IMR-90 (cell line): ENCODE measurements around the gene AKAP7. TPM values are rescaled to one million over a fixed set of nuclear protein-coding genes. Genes with fewer than 3 reads are reported as not detected.

Experiments used
- ATAC-seq: fragments of 200-7000 bp; cut with Tn5 transposase; 2 replicates; pipeline ENCODE4 v1.9.1; 2020; ENCODE audit warnings: low read depth, mild to moderate bottlenecking, moderate library complexity
- BruUV-seq: library from RNA; stranded (reverse); fragments of 400-500 nt; replicated peaks from 2 replicates; lab custom pipeline; 2021; lab: Mats Ljungman, UMichigan
- CTCF ChIA-PET: fragments of 300-600 bp; formaldehyde crosslinking; extraction: SDS; loops from one replicate; lab custom pipeline; 2021; ENCODE audit warnings: antibody characterized with exemption; lab: Yijun Ruan, JAX
- POLR2A ChIA-PET: fragments of 300-600 bp; sonication (Branson Sonifier 250); formaldehyde crosslinking; loops from one replicate; lab custom pipeline; 2022; ENCODE audit warnings: antibody characterized with exemption; ENCODE audit not compliant: unreplicated experiment; lab: Charles Lee
- DNase-seq: peaks from one replicate; pipeline ENCODE4 v3.0.0; 2013
- H2AFZ ChIP-seq: replicated peaks from 2 replicates; pipeline ENCODE3; 2013; ENCODE audit warnings: low read length, mild to moderate bottlenecking; ENCODE audit not compliant: poor library complexity
- H2AK5ac ChIP-seq: 2 replicates; pipeline ENCODE4 v1.6.1; 2013; ENCODE audit warnings: low read depth, low read length, inconsistent platforms
- H2AK9ac ChIP-seq: replicated peaks from 2 replicates; pipeline ENCODE3; 2013; ENCODE audit warnings: mild to moderate bottlenecking, low read depth, low read length, moderate library complexity; ENCODE audit not compliant: poor library complexity
- H2BK120ac ChIP-seq: 2 replicates; pipeline ENCODE4 v1.6.1; 2013; ENCODE audit warnings: low read depth, low read length, inconsistent platforms
- H2BK15ac ChIP-seq: 3 replicates; pipeline ENCODE4 v1.6.1; 2013; ENCODE audit warnings: low read depth, low read length, inconsistent platforms
- H2BK20ac ChIP-seq: 2 replicates; pipeline ENCODE4 v1.6.1; 2013; ENCODE audit warnings: low read depth, mild to moderate bottlenecking, inconsistent platforms, low read length, moderate library complexity
- H2BK5ac ChIP-seq: 2 replicates; pipeline ENCODE4 v1.6.1; 2013; ENCODE audit warnings: mild to moderate bottlenecking, low read depth, low read length, inconsistent platforms; ENCODE audit not compliant: poor library complexity, severe bottlenecking
- H3K14ac ChIP-seq: replicated peaks from 2 replicates; pipeline ENCODE4 v1.6.1; 2013; ENCODE audit warnings: low read depth, low read length, inconsistent platforms
- H3K18ac ChIP-seq: 2 replicates; pipeline ENCODE4 v1.6.1; 2013; ENCODE audit warnings: low read depth, low read length, control low read depth
- H3K23ac ChIP-seq: 2 replicates; pipeline ENCODE4 v1.6.1; 2013; ENCODE audit warnings: low read depth, low read length, inconsistent platforms
- H3K27ac ChIP-seq: 2 replicates; pipeline ENCODE4 v1.5.1; 2013; ENCODE audit warnings: mild to moderate bottlenecking, control low read depth, low read length; ENCODE audit not compliant: insufficient read depth
- H3K27me3 ChIP-seq: 2 replicates; pipeline ENCODE4 v1.6.1; 2013; ENCODE audit warnings: low read length; ENCODE audit not compliant: control insufficient read depth, insufficient read depth
- H3K36me3 ChIP-seq: 2 replicates; pipeline ENCODE4 v1.6.1; 2013; ENCODE audit warnings: low read length, mixed read lengths; ENCODE audit not compliant: control insufficient read depth, insufficient read depth
- H3K4ac ChIP-seq: 2 replicates; pipeline ENCODE4 v1.6.1; 2013; ENCODE audit warnings: low read depth, low read length, inconsistent platforms
- H3K4me1 ChIP-seq: 2 replicates; pipeline ENCODE4 v1.6.1; 2013; ENCODE audit warnings: low read length, mixed read lengths; ENCODE audit not compliant: control insufficient read depth, insufficient read depth
- H3K4me2 ChIP-seq: 2 replicates; pipeline ENCODE4 v1.6.1; 2013; ENCODE audit warnings: low read depth, mild to moderate bottlenecking, control low read depth, low read length, moderate library complexity
- H3K4me3 ChIP-seq: 2 replicates; pipeline ENCODE4 v1.5.1; 2013; ENCODE audit warnings: low read depth, mild to moderate bottlenecking, control low read depth, low read length, moderate library complexity; ENCODE audit not compliant: insufficient read depth
- H3K56ac ChIP-seq: 2 replicates; pipeline ENCODE4 v1.6.1; 2013; ENCODE audit warnings: low read length, inconsistent platforms; ENCODE audit not compliant: insufficient read depth; ENCODE audit errors: extremely low read depth
- H3K79me1 ChIP-seq, 2 experiments: 2 replicates each; pipeline ENCODE4 v1.6.1; 2013; ENCODE audit warnings: low read length in 2 of 2, inconsistent platforms in 1 of 2, low read depth in 1 of 2
- H3K9ac ChIP-seq: 2 replicates; pipeline ENCODE4 v1.6.1; 2013; ENCODE audit warnings: low read depth, low read length, control low read depth
- H3K9me1 ChIP-seq: 2 replicates; pipeline ENCODE4 v1.6.1; 2013; ENCODE audit warnings: low read length, inconsistent platforms; ENCODE audit not compliant: insufficient read depth
- H3K9me3 ChIP-seq: 2 replicates; pipeline ENCODE4 v1.6.1; 2013; ENCODE audit warnings: low read length; ENCODE audit not compliant: control insufficient read depth, insufficient read depth
- H4K20me1 ChIP-seq: 2 replicates; pipeline ENCODE4 v1.6.1; 2013; ENCODE audit warnings: low read length, inconsistent platforms; ENCODE audit not compliant: insufficient read depth
- H4K5ac ChIP-seq: 2 replicates; pipeline ENCODE4 v1.6.1; 2013; ENCODE audit warnings: mild to moderate bottlenecking, low read depth, low read length, control low read depth
- H4K8ac ChIP-seq, 2 experiments: 2 replicates each; pipeline ENCODE4 v1.6.1; 2013; ENCODE audit warnings: low read depth in 2 of 2, low read length in 2 of 2, control low read depth in 1 of 2, inconsistent platforms in 1 of 2
- H4K91ac ChIP-seq: 2 replicates; pipeline ENCODE4 v1.6.1; 2013; ENCODE audit warnings: low read depth, low read length, inconsistent platforms; ENCODE audit not compliant: insufficient read depth
- CEBPB ChIP-seq: IDR thresholded peaks from 2 replicates; pipeline ENCODE4 v1.6.1; 2012; ENCODE audit warnings: low read depth, low read length, improper control_type of control experiment
- CHD1 ChIP-seq: IDR thresholded peaks from 2 replicates; pipeline ENCODE4 v1.6.1; 2012; ENCODE audit warnings: low read depth, low read length, improper control_type of control experiment
- CTCF ChIP-seq: conservative IDR thresholded peaks from 2 replicates; pipeline ENCODE4 v1.5.1; 2012; ENCODE audit warnings: mild to moderate bottlenecking, low read depth, low read length, improper control_type of control experiment
- ELK1 ChIP-seq: fragments of 150-350 bp; IDR thresholded peaks from 2 replicates; pipeline ENCODE4 v1.6.1; 2016; ENCODE audit warnings: low read depth, mild to moderate bottlenecking, low read length, moderate library complexity, borderline replicate concordance
- MAFK ChIP-seq: IDR thresholded peaks from 2 replicates; pipeline ENCODE4 v1.6.1; 2012; ENCODE audit warnings: low read depth, low read length, improper control_type of control experiment
- MAZ ChIP-seq: IDR thresholded peaks from 2 replicates; pipeline ENCODE4 v1.6.1; 2012; ENCODE audit warnings: low read depth, mild to moderate bottlenecking, low read length, improper control_type of control experiment, moderate library complexity, borderline replicate concordance
- MXI1 ChIP-seq: IDR thresholded peaks from 2 replicates; pipeline ENCODE4 v1.6.1; 2012; ENCODE audit warnings: low read depth, mild to moderate bottlenecking, low read length, moderate library complexity, borderline replicate concordance
- NFE2L2 ChIP-seq: fragments of 150-350 bp; IDR thresholded peaks from 2 replicates; pipeline ENCODE4 v1.6.1; 2016; ENCODE audit warnings: low read depth, mild to moderate bottlenecking, low read length
- POLR2A ChIP-seq: IDR thresholded peaks from 2 replicates; pipeline ENCODE4 v1.6.1; 2012; ENCODE audit warnings: mild to moderate bottlenecking, low read depth, low read length
- RCOR1 ChIP-seq: IDR thresholded peaks from 2 replicates; pipeline ENCODE4 v1.6.1; 2012; ENCODE audit warnings: mild to moderate bottlenecking, low read length, improper control_type of control experiment; ENCODE audit not compliant: insufficient replicate concordance
- RFX5 ChIP-seq: IDR thresholded peaks from 2 replicates; pipeline ENCODE4 v1.8.0; 2012; ENCODE audit warnings: low read depth, mild to moderate bottlenecking, low read length, moderate library complexity
- SMC3 ChIP-seq: fragments of 150-350 bp; IDR thresholded peaks from 2 replicates; pipeline ENCODE4 v1.6.1; 2016; ENCODE audit warnings: low read depth, mild to moderate bottlenecking, antibody characterized with exemption, low read length, moderate library complexity
- USF2 ChIP-seq: fragments of 150-350 bp; IDR thresholded peaks from 2 replicates; pipeline ENCODE4 v1.6.1; 2017; ENCODE audit warnings: mild to moderate bottlenecking, antibody characterized with exemption, low read length, low read depth
- WGBS, 2 experiments: methylation state at CpG; one replicate each; pipeline versions ENCODE4 v1.1.5 to v1.1.7; 2013; ENCODE audit warnings: missing lambda C conversion rate in 2 of 2; ENCODE audit not compliant: insufficient read length in 1 of 2; ENCODE audit errors: extremely low coverage in 2 of 2; 5-methylcytosine and 5-hydroxymethylcytosine counted together
- dilution Hi-C: fragments of 300-500 bp; cut with HindIII; formaldehyde crosslinking; loops from one replicate; pipeline ENCODE4 v1.14.3; 2018; ENCODE audit warnings: low sequenced_read_pairs; ENCODE audit not compliant: unreplicated experiment
- in situ Hi-C: fragments of 300-500 bp; cut with MboI; formaldehyde crosslinking; loops from 3 replicates; pipeline ENCODE4 v1.14.3; 2019; ENCODE audit warnings: low sequenced_read_pairs, inconsistent platforms, mixed read lengths
- intact Hi-C: fragments of 100-400 bp; cut with micrococcal nuclease; formaldehyde crosslinking; loops from 2 replicates; pipeline ENCODE4 v1.10.0; 2022
- polyA plus RNA-seq, 3 experiments: library from polyadenylated mRNA; depleted of rRNA; stranded (reverse); fragments of >200 nt; gene quantifications; 2 replicates each; pipeline ENCODE4 v1.2.3, GENCODE V29; 2012; ENCODE audit warnings: low replicate concordance in 1 of 3
- total RNA-seq: library from RNA; depleted of rRNA; stranded (reverse); fragments of >200 nt; gene quantifications from 2 replicates; pipeline ENCODE4 v1.2.3, GENCODE V29; 2012

The AKAP7 gene
- total and polyA plus RNA-seq, 2 of the 4 experiments (the other 2 are of a cell fraction), result 0.54 to 1.1 TPM

GRCh38 chr6:131116321-131116720 lies 18.9 kb upstream of the AKAP7 start:
- in situ Hi-C loops (loop anchor here (5.0 kb wide), 1 partner anchor 234 kb away; no protein-coding TSS in a partner anchor), dilution Hi-C loops (no loop called here), intact Hi-C loops (loop anchor here (1.0 kb wide), 2 partner anchors 53 to 231 kb away; partner anchors contain the start of gene EPB41L2)
- Histone ChIP-seq H3K18ac (peak overlapping the region; percentile 20; the same call in 1 of the 2 replicates), H3K27ac (no peak overlapping the region), H3K56ac (no peak overlapping the region), H3K36me3 (no peaks in the 10 kb centered on the region), H2AFZ (no peak overlapping the region), H3K14ac (no peak overlapping the region), H3K27me3 (no peaks in the 10 kb centered on the region), H3K9me3 (no peaks in the 10 kb centered on the region), H4K20me1 (no peaks in the 10 kb centered on the region), H4K5ac (no peak overlapping the region), H3K4me1 (no peaks in the 10 kb centered on the region; the same call in 1 of the 2 replicates), H2BK20ac (0 out of 2 replicates have a peak overlapping the region, but pooled peaks have one; percentile 20), H2AK9ac (no peak overlapping the region), H3K9me1 (no peaks in the 10 kb centered on the region), H3K9ac (no peak overlapping the region), H3K79me1 (no peaks in the 10 kb centered on the region), H2BK5ac (no peak overlapping the region), H3K4ac (no peak overlapping the region), H2BK15ac (no peak overlapping the region), H3K4me2 (no peak overlapping the region), H3K23ac (no peak overlapping the region), H3K4me3 (no peak overlapping the region), H2BK120ac (no peak overlapping the region), H4K8ac (no peak overlapping the region; a peak in 1 of 4 replicates), H4K91ac (no peak overlapping the region), H2AK5ac (no peak overlapping the region)
- no peak for TF ChIP-seq NFE2L2
- TF ChIP-seq USF2, result no peak
- no peak for TF ChIP-seq SMC3
- TF ChIP-seq MAFK, result no peak
- TF ChIP-seq MXI1, result no peak
- TF ChIP-seq POLR2A, result no peak
- TF ChIP-seq ELK1, result no peak
- TF ChIP-seq RFX5, result no peak
- TF ChIP-seq MAZ, result no peak
- TF ChIP-seq RCOR1, result no peak
- no peak for TF ChIP-seq CTCF
- no peak for TF ChIP-seq CEBPB
- TF ChIP-seq CHD1, result no peak
- no TSS peak for BruUV-seq
- ChIA-PET CTCF (interaction anchor here (1.0 to 2.9 kb wide), 4 partner anchors 24 to 245 kb away, joined by 3 to 11 read pairs (median 5); no protein-coding TSS in a partner anchor), POLR2A (no interaction called here)
- DNase-seq (no peak), ATAC-seq (peak; percentile 51; the same call in 1 of the 2 replicates)
- no CpG with 5 or more reads among the region's 2 CpGs for WGBS, 2 experiments
